HG02763 (cell line): ENCODE results near the gene HCFC2.

Source experiments
- ATAC-seq: cut with Tn5 transposase; IDR thresholded peaks from one replicate; pipeline ENCODE4 v1.9.1; 2021; ENCODE audit warnings: mild to moderate bottlenecking, moderate library complexity; ENCODE audit not compliant: unreplicated experiment

The HCFC2 gene

DNA sequence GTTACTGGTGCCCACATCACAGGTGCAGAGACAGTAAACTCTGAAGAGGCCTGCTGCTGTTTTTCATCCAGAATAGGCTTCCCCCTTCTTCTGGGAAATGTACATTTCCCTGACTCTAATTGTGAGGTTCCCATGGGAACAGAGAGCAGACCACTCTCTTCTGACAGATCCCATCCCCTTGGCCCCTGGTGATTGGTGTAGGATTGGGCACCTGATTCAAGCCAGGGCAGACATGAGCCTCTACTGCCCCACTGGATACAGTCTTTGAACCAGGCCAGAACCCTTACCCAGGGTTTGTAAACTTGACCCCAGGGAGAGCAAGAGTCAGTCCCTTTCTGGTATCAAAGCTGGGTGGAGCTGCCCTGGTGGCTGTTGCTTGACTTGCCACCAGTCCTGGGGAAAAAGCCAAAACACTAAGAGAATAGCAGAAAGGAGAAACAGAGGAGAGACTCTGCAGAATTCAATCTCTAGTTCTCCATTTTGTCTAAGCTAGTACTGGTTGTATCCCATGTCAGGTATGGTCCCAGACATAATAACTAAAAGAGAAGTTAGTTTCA lies 88.4 kb downstream of the HCFC2 start:
- no peak for ATAC-seq

DNA sequence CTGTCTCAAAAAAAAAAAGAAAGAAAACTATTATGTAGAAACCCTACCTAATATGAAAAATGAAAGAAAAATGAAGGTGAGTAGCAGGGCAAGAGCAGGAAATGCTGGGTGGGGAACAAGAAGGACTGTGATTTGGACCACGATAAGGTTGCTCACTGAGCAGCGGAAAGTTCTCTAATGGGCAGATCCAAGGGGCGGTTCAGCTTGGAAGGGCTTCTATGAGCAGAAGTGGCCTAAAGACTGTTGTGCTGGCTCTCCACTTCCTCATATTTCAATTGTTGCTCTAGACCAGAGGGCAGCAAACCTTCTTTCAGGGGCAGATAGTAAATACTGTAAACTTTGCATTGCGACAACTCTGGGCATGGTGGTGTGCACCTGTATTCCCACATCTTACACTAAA lies 90.0 kb downstream of the HCFC2 start:
- ATAC-seq: no peak

DNA sequence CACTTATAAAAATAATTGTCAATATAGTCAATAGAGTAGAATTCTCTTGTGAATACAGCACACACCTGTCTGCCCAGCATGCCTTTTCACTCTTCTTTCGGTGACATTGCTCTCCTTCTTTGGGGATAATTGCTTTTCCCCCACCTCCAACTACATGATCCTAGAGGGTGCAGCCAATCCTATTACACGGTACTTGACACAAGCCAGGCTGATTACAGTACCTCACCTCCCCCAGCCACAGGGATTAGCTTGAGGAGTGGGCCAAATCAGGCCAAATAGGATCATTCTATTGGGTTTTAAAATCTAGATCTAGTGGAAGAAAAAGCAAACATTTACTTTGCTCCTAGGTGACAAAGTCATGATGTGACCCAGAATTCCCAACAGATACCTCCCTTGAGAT lies 90.5 kb downstream of the HCFC2 start:
- ATAC-seq: no peak
